Stimulated activated CD4-positive, alpha-beta T cell treated with anti-CD3 and anti-CD28 coated beads, TNF-alpha, amount 100 ng/mL, for 1 hour (primary cell): Measurements from ENCODE around the gene IQCK.

Experiments used
- DNase-seq, 3 donors: peaks; one replicate each; pipeline ENCODE4 v3.0.0-alpha.2; 2020; ENCODE audit warnings: low read depth in 3 of 3, low spot score in 1 of 3

IQCK gene

DNA sequence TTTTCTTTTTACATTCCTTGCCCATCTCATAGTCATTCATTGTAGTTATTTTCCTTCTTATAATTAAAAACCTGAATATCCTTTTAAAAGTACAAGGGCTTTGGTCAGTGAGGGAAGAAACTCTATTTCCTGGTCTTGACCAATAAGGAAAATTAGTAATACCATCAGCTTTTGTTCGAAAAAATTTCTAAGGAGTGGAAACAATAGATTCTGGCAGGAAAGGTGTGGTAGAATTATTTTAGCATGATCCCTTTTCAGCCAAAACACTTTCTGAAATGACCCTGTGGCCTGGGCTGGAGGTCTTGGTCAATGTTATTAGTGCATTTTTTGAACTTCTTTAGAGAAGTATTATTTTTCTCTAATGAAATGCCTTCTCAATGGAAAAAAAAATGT lies 36.6 kb downstream of the IQCK start:
- DNase-seq, result no peak

- no peak for DNase-seq
These were observed 37.2 kb downstream of the IQCK start for GRCh38 chr16:19755268-19755667.

- no peak for DNase-seq
These were observed 39.0 kb downstream of the IQCK start for GRCh38 chr16:19757026-19757425.

DNA sequence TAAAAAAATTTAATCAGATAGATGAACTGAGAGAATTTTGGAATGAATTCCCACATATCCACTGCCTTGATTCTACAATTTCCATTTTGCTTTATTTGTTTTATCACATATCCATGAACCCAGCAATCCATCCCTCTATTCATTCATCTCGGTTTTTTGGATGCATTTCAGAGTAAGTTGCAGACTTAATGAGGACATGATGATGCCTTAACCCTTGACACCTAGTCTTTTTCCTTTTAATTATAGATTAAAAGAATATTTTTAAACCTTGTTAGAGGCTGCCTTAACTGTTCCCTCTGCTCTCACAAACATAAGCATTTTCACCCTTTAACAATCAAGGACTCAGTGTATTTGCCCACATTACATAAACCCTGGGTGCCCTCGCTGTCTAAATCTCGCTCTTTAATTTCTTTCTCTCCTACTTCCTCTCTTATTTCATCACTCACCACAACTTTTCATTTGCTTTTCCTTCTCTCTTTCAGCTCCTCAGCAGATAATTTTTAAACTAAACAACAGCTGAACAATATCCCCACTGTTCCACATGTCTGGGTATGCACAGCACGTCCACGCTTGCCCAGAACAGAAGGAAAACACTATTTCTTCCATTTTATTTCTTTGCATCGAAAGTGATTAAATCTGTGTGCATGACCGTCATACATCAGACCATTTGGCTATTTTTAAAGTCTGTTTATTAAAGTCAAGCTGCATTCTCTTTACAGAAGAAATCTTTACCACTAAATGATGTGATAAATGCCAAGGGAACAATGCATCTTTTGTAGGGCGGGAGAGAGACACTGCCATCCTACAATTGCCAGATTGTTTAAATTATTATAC lies 39.9 kb downstream of the IQCK start:
- DNase-seq, result no peak

- DNase-seq, result no peak
These were observed 42.4 kb downstream of the IQCK start for GRCh38 chr16:19760356-19761060.

- no peak for DNase-seq
These were observed 47.9 kb downstream of the IQCK start for GRCh38 chr16:19765860-19766553.

DNA sequence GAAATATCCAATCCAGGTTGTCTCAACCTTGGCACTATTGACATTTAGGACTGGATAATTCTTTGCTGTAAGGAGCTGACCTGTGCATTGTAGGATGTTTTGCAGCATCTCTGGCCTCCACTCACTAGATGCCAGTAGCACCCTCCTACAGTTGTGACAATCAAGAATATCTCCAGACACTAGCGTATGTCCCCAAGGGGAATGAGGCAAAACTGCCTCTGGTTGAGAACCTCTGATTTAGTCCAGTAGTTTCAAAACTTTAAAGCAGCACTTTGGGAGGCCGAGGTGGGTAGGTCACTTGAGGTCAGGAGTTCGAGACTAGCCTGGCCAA lies 48.4 kb downstream of the IQCK start:
- DNase-seq, result no peak

DNA sequence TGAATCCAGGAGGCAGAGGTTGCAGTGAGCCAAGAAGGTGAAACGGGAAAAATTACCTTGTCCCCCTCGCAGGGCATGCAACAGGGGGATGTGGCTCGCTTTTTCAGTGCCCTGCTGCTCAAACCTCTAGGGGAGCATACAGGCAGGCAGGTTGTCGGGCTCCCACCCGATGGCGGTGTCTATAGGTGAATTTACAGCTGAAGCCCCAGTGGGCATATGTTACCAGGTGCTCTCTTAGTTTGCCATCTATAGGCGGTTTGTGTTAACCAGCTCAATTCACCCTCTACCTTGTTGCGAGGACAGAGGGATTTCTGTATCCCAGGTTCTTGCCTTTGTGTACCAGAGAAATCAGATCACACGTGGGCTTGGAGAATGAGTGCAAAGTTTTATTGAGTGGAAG lies 48.9 kb downstream of the IQCK start:
- DNase-seq, result no peak

DNA sequence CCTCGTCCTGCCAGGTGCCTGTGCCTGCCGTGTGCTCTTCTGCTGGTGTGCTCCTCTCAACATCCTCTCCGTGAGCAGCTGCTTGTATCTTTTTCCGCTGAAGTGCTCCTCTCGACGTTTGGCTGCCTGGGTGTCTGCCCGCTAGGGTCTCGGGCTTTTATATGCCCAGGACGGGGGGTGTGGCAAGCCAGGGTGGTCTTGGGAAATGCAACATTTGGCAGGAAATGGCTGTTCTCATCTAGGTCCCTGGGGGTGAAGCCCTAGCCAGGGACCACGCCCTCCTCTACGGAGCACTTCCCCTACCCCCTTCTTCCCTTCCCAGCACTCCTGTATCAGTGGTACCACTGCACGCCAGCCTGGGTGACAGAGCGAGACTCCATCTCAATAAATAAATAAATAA lies 49.4 kb downstream of the IQCK start:
- DNase-seq, result no peak

GRCh38 chr16:19769239-19769638 lies 51.2 kb downstream of the IQCK start:
- DNase-seq, result no peak

GRCh38 chr16:19771040-19771439 lies 53.0 kb downstream of the IQCK start:
- DNase-seq, result no peak

DNA sequence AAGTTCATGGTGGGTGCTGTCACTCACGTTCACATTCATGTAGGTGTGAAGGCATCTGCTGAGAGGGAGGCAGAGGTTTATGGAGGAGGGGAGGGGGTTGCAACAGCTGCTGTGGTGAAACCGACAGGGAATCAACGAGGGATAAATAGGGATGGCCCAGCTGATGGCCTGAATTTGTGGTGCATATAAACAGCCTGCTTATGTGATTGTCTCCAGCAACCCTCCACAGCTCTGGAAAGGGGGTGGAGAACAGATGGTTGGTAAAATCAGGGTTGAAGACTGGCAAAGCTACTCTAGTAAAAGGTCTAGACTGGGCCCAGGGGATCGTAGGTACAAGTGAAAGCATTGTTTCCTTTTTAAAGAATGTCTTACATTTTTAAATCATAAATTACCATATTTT lies 53.7 kb downstream of the IQCK start:
- no peak for DNase-seq

GRCh38 chr16:19774024-19774423 lies 56.0 kb downstream of the IQCK start:
- no peak for DNase-seq

DNA sequence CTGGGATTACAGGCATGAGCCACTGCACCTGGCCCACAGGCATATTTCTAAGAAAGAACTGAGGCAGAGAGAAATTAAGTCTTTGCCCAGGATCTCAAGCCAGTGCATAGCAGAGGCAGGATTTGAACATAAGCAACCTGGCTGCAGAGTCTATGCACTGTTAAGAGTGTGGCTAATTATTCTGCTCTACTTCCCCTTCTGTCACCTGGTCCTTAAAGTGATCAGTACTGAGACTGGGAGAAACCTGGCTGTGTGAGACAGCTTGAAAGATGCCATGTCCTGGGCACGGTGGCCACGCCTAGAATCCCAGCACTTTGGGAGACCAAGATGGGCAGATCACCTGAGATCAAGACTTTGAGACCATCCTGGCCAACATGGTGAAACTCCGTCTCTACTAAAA lies 58.1 kb downstream of the IQCK start:
- no peak for DNase-seq

DNA sequence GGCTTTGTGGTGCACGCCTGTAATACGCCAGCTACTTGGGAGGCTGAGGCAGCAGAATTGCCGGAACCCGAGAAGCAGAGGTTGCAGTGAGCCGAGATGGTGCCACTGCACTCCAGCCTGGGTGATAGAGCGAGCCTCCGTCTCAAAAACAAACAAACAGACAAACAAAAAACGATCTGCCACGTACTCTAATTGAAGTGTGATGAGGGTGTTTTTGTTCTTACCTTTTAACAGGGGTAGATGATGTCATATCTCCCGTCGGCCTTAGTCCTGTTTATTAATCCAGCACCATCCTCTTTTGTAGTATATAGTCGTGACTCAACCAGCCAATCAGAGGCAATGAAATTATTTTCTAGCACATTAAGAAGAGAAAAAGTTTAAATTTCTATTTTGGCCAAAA lies 58.5 kb downstream of the IQCK start:
- DNase-seq, result no peak

DNA sequence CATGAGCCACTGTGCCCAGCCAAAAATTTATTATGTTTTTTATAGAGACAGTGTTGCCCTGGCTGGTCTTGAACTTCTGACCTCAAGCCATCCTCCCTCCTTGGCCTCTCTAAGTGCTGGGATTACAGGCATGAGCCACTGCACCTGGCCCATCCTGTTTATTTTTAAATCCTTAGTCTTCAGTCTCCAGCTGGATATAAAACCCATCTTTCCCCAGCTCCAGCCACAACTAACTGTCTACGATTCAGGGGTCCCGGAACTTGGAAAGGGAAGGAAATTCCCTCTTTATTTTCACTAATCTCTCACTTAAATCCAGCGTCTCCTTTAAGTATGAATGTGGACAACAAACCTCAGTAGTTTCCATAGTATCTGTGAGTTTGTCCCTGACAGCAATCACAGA lies 62.2 kb downstream of the IQCK start:
- no peak for DNase-seq

DNA sequence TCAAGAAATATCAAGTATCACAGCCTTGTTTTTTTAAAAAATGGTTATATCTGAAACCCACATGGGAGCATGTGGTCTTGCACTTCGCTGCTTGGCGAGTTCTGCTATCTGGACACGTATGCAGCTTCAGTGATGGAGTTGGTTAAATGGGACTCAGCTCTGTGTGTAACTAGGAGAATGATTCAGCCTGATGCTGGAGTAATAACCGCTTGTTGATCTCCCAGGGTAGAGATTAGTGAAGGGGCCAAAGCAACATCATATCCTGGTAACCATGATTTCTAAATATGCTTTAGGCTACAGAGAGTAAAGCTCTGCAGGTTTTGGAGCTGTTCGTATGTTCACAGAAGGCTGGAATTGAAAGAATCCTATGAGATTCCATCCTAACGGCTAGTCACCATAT lies 63.2 kb downstream of the IQCK start:
- no peak for DNase-seq

DNA sequence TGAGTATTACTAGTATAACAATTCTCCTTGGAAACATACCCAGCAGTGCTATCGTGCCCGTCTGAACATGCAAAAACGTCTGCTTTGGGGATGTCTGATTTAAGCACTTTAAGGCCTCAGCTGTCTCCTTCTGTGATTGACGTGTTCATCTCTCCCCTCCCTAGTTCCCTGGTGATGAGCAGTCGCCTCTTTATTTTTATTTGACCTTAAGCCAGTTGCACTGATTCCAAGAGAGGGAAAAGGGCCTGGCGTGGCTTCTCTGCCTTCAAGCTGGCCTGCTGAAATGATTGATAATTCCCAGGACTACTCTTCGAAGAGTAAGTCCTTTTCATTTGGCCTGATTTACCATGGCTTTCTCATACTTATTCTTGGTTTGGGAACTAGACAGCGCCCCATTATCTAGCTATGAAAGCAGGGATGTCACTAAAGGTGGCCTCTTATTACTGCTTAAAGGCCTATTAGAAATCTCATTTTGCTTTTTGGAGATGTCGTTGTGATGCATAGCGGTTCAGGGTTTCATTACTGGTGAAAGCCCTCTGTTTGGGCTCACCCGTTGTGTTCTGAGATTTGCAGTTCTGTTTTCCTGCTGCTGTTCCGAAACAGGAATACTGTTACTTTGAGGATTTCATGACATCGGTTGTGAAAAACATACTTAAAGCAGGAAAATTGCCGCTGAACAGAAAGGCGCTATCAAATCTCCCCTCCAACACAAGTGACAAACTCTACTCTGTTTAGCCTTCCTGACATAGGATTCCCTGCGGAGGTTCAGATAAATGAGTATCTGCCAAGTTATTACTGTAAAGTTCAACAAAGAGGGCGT lies 65.5 kb downstream of the IQCK start:
- no peak for DNase-seq

DNA sequence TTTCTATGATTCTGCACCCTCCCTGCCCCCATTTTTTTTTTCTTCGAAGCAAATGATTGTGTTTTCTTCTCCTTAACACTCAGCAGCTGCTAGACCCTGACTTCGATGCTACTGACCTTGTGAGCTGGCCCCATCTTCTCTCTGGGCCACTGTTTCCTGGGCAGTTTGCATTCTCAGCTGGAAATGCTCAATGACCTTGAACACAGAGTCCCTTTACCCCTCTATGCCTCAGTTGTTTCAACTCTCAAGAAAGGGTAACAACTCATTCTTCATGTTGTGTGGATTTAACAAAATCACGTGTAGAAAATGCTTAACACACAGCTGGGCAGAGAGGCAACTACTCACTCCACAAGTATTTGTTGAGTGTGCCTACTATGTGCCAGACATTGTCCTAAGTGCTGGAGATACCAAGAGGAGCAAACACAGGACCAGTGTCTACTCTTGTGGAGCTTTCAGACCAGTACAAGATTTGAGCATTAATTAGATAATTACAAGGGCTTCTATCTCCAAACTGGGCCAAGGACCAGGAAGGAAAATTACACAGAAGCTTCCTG lies 66.2 kb downstream of the IQCK start:
- DNase-seq, result no peak

DNA sequence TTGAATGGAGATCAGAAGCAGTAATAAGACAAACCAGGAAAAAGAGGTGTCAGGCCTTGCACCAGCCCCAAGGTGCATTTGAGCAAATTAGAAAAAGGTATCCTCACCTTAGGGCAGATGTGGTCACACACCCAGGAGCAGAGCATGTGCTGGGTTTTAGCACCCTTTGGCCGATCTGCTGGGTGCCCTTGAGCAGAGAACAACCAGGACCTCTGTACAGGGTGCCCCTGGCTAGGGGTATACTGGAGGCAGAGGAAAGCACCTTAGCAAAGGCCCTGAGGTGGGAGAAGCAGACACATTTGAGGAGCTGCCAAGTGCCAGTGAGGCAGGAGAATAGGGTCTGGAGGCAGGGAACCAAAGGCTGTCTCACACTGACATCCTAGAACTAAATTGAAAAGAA lies 67.0 kb downstream of the IQCK start:
- no peak for DNase-seq

DNA sequence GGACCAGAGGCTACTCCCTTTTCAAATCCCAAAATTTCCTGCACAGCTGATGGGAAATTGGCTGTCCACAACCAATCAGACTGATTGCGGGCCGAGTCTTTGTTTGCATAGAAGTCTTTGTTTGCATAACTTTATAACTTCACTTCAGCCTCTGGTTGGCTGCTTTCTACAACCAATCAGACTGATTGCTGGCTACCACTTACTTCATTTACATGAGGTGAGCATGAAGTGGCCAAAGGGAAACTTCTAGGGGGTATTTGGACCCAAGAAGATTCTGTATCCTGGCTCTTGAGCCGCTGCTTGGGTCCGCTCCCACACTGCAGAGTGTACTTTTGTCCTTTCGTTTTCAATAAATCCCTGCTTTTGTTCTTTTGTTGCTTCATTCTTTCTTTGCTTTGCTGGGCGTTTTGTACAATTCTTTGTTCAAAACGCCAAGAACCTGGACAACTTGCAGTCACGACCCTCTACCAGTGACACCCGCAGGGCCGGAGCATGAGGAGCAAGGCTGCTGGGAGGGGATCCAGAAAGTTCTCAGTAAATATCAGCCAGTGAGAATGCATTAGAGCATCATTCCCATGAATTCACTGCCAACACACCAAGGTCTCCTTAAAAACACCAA lies 67.5 kb downstream of the IQCK start:
- DNase-seq, result no peak
